ENCODE measurements around the gene MCC.

Gene MCC

DNA sequence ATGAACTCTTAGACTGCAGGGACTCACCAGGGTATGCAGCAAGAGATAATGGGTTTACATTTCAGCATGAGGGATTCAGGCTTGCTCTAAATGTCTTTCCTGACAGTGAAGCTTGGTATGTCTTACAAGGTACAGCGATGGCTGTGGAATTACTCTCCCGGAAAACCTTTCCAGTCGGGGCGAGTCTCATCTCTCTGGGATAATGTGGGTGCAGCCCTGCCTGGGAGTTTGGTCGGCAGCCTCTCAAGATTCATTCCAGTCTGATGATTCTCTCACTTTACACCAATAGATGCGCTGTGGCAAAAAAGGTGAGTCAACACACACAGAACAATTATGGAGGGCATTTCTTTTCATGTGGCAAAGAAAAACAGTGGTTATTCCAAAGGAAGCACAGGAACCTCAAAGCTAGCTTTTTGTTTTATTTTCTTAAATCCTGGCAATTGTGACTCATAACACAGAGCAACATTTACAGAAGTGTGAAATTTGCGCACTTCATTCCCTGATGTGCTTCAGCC, 321.3 kb downstream of the MCC start:
- H3K4me1 ChIP-seq (ENCODE audit: control insufficient read depth, insufficient read depth, low read length), result peaks cover 26% of the 10 kb centered on the region
- CTCF ChIA-PET, result interaction anchor here (0.8 to 2.6 kb wide), 4 partner anchors 18 to 171 kb away, joined by 3 to 7 read pairs (median 4); no protein-coding TSS in a partner anchor
- H3K9me3 ChIP-seq (ENCODE audit: control insufficient read depth, insufficient read depth, low read depth, low read length), result no peaks in the 10 kb centered on the region
- H3K4me3 ChIP-seq (ENCODE audit: low read depth, low read length), result peak overlapping the region; percentile 16
- POLR2A ChIA-PET, result interaction anchor here (0.7 kb wide), 1 partner anchor 18 kb away, joined by 4 read pairs; no protein-coding TSS in a partner anchor
- H3K36me3 ChIP-seq (ENCODE audit: control insufficient read depth in 2 of 2, insufficient read depth in 1 of 2, low read length in 2 of 2), result no peaks in the 10 kb centered on the region
- H3K27ac ChIP-seq (ENCODE audit: extremely low read depth, low read depth, low read length), result no peak overlapping the region
- TF ChIP-seq, protein P1, sequence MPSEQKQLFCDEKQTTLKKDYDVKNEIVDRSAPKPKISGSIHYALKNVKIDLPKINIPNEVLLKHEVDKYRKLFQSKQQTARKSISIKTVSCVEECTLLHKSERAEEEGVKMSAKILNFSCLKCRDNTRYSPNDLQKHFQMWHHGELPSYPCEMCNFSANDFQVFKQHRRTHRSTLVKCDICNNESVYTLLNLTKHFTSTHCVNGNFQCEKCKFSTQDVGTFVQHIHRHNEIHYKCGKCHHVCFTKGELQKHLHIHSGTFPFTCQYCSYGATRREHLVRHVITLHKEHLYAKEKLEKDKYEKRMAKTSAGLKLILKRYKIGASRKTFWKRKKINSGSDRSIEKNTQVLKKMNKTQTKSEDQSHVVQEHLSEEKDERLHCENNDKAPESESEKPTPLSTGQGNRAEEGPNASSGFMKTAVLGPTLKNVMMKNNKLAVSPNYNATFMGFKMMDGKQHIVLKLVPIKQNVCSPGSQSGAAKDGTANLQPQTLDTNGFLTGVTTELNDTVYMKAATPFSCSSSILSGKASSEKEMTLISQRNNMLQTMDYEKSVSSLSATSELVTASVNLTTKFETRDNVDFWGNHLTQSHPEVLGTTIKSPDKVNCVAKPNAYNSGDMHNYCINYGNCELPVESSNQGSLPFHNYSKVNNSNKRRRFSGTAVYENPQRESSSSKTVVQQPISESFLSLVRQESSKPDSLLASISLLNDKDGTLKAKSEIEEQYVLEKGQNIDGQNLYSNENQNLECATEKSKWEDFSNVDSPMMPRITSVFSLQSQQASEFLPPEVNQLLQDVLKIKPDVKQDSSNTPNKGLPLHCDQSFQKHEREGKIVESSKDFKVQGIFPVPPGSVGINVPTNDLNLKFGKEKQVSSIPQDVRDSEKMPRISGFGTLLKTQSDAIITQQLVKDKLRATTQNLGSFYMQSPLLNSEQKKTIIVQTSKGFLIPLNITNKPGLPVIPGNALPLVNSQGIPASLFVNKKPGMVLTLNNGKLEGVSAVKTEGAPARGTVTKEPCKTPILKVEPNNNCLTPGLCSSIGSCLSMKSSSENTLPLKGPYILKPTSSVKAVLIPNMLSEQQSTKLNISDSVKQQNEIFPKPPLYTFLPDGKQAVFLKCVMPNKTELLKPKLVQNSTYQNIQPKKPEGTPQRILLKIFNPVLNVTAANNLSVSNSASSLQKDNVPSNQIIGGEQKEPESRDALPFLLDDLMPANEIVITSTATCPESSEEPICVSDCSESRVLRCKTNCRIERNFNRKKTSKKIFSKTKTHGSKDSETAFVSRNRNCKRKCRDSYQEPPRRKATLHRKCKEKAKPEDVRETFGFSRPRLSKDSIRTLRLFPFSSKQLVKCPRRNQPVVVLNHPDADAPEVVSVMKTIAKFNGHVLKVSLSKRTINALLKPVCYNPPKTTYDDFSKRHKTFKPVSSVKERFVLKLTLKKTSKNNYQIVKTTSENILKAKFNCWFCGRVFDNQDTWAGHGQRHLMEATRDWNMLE (tag by site-specific recombination; conservative IDR thresholded peaks at IDR 0.05; ENCODE audit: low read depth), result 0 out of 2 replicates have a peak, but pooled peaks have one; percentile 23
- no peak for TF ChIP-seq ZNF114 (tag by site-specific recombination; IDR thresholded peaks at IDR 0.05)
- TF ChIP-seq ZNF596 (tag by site-specific recombination; IDR thresholded peaks at IDR 0.05), result 0 out of 2 replicates have a peak, but pooled peaks have one; percentile 12
- TF ChIP-seq ZFP37 (tag by site-specific recombination; IDR thresholded peaks at IDR 0.05), result 0 out of 2 replicates have a peak, but pooled peaks have one; percentile 29
- TF ChIP-seq ZNF621 (tag by site-specific recombination; IDR thresholded peaks at IDR 0.05), result no peak
- peak; percentile 60 for TF ChIP-seq ZNF366 (tag by site-specific recombination; conservative IDR thresholded peaks at IDR 0.05)
- no peak for TF ChIP-seq ZNF670 (tag by site-specific recombination; IDR thresholded peaks at IDR 0.05; ENCODE audit: low read depth)
- peak; percentile 79 for TF ChIP-seq ZNF600 (tag by site-specific recombination; IDR thresholded peaks at IDR 0.05)
- TF ChIP-seq, protein P2, sequence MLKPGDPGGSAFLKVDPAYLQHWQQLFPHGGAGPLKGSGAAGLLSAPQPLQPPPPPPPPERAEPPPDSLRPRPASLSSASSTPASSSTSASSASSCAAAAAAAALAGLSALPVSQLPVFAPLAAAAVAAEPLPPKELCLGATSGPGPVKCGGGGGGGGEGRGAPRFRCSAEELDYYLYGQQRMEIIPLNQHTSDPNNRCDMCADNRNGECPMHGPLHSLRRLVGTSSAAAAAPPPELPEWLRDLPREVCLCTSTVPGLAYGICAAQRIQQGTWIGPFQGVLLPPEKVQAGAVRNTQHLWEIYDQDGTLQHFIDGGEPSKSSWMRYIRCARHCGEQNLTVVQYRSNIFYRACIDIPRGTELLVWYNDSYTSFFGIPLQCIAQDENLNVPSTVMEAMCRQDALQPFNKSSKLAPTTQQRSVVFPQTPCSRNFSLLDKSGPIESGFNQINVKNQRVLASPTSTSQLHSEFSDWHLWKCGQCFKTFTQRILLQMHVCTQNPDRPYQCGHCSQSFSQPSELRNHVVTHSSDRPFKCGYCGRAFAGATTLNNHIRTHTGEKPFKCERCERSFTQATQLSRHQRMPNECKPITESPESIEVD (tag by site-specific recombination; IDR thresholded peaks at IDR 0.05), result peak; percentile 47; the same call in 1 of the 2 replicates
- peak; percentile 52; the same call in 1 of the 2 replicates for TF ChIP-seq SP7 (tag by site-specific recombination; IDR thresholded peaks at IDR 0.05)
- TF ChIP-seq ZBTB20 (tag by site-specific recombination; IDR thresholded peaks at IDR 0.05), result 0 out of 2 replicates have a peak, but pooled peaks have one; percentile 12

DNA sequence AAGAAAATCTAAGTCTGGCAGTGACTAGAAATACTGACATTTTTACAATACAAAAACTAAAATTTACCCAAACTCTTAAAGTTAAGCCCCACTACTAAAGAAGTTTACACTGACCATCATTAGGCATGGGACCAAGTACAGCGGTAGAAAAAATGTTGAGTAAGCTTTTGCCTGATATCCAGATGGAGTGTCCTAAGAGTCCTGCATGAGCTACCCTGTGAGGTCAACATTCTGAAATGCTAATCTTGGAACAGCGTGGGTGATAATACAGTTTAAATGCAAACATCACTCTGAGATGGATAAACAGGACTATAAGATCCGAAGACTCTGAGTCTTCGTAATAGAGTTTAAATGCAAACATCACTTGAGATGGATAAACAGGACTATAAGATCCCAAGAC, 322.0 kb downstream of the MCC start:
- TF ChIP-seq RBAK (tag by site-specific recombination; IDR thresholded peaks at IDR 0.05) (no peak), ZNF24 (tag by site-specific recombination; IDR thresholded peaks at IDR 0.05) (no peak), TCF7L2 (IDR thresholded peaks at IDR 0.05; ENCODE audit: borderline replicate concordance, low read depth, low read length) (no peak), ZNF830 (tag by site-specific recombination; IDR thresholded peaks at IDR 0.05; ENCODE audit: low read depth) (no peak), ZNF10 (tag by site-specific recombination; IDR thresholded peaks at IDR 0.05) (no peak)
- TF ChIP-seq, protein P3, sequence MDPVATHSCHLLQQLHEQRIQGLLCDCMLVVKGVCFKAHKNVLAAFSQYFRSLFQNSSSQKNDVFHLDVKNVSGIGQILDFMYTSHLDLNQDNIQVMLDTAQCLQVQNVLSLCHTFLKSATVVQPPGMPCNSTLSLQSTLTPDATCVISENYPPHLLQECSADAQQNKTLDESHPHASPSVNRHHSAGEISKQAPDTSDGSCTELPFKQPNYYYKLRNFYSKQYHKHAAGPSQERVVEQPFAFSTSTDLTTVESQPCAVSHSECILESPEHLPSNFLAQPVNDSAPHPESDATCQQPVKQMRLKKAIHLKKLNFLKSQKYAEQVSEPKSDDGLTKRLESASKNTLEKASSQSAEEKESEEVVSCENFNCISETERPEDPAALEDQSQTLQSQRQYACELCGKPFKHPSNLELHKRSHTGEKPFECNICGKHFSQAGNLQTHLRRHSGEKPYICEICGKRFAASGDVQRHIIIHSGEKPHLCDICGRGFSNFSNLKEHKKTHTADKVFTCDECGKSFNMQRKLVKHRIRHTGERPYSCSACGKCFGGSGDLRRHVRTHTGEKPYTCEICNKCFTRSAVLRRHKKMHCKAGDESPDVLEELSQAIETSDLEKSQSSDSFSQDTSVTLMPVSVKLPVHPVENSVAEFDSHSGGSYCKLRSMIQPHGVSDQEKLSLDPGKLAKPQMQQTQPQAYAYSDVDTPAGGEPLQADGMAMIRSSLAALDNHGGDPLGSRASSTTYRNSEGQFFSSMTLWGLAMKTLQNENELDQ (tag by site-specific recombination; IDR thresholded peaks at IDR 0.05; ENCODE audit: low read depth), result no peak
- no peaks in the 10 kb centered on the region for H3K36me3 ChIP-seq (ENCODE audit: control insufficient read depth in 2 of 2, insufficient read depth in 1 of 2, low read length in 2 of 2)
- no peaks in the 10 kb centered on the region for H3K9me3 ChIP-seq (ENCODE audit: control insufficient read depth, insufficient read depth, low read depth, low read length)
- no peak overlapping the region for H3K4me3 ChIP-seq (ENCODE audit: low read depth, low read length)
- peaks cover 27% of the 10 kb centered on the region for H3K4me1 ChIP-seq (ENCODE audit: control insufficient read depth, insufficient read depth, low read length)
- no peak overlapping the region for H3K27ac ChIP-seq (ENCODE audit: extremely low read depth, low read depth, low read length)
- ChIA-PET POLR2A (interaction anchor here (0.7 kb wide), 1 partner anchor 18 kb away, joined by 4 read pairs; no protein-coding TSS in a partner anchor), CTCF (interaction anchor here (0.8 to 2.6 kb wide), 4 partner anchors 18 to 170 kb away, joined by 3 to 7 read pairs (median 4); no protein-coding TSS in a partner anchor)
